ENCODE data around the gene BSDC1. TPM values are rescaled to one million over a fixed set of nuclear protein-coding genes. Genes with fewer than 3 reads are reported as not detected.

BSDC1 gene
- total and polyA plus RNA-seq, 10 donors: 18.4 to 95.8 (median 66.8) TPM

- H3K27me3 ChIP-seq (replicated peaks in 1 of 7): peaks cover 0 to 4% (median 0%) of the 10 kb centered on the region in 7 donors
- DNase-seq: peak; percentile 97
- H3K4me3 ChIP-seq: peak within 1 kb of the TSS; percentile 54 to 87 (median 71)
- 1 to 2% (median 1%) methylated on average over 16 to 95 of the region's 95 CpGs for WGBS, 5 donors
- H3K4me1 ChIP-seq: peaks cover 37 to 84% (median 63%) of the 10 kb centered on the region in 6 donors
- H3K9me3 ChIP-seq: no peaks in the 10 kb centered on the region
- intact Hi-C loops (cut with DNase I; ENCODE audit: low total_unique reads): no loop called here
- H3K27ac ChIP-seq: peak within 1 kb of the TSS; percentile 63 to 91 (median 85)
- H3K36me3 ChIP-seq: peaks cover 0 to 36% (median 24%) of the 10 kb centered on the region in 6 donors
- TF ChIP-seq POLR2A (IDR thresholded peaks at IDR 0.05) (peak in 2 of 3 donors; percentile 73 to 95), CTCF (IDR thresholded peaks at IDR 0.05 in 8 of 11, conservative IDR thresholded peaks at IDR 0.05 in 3 of 11) (no peak), POLR2AphosphoS5 (IDR thresholded peaks at IDR 0.05) (peak; percentile 97 to 99 (median 99))
Observed at GRCh38 chr1:32335790-32336590, 58.3 kb downstream of the BSDC1 start, which contains the start of gene MARCKSL1. TSS of gene MARCKSL1 (minus strand) at chr1:32336233. CDS start at chr1:32336033, 200 bp downstream.

GRCh38 chr1:32335535-32335789 lies 58.8 kb downstream of the BSDC1 start:
- peak overlapping the region in 7 of 8 donors; percentile 81 to 91 (median 86) for H3K27ac ChIP-seq
- H3K36me3 ChIP-seq: peaks cover 0 to 41% (median 29%) of the 10 kb centered on the region in 6 donors
- no peak for DNase-seq
- H3K27me3 ChIP-seq (replicated peaks in 1 of 7): peaks cover 0 to 4% (median 0%) of the 10 kb centered on the region in 7 donors
- WGBS, 5 donors: 0 to 3% (median 1%) methylated on average over 12 to 34 of the region's 34 CpGs; no CpG with 5 or more reads in 1 of the 5 donors
- H3K4me1 ChIP-seq: peaks cover 37 to 83% (median 63%) of the 10 kb centered on the region in 6 donors
- peak overlapping the region; percentile 54 to 87 (median 71) for H3K4me3 ChIP-seq
- no peak for TF ChIP-seq POLR2A (IDR thresholded peaks at IDR 0.05)
- TF ChIP-seq POLR2AphosphoS5 (IDR thresholded peaks at IDR 0.05): no peak
- no peak for TF ChIP-seq CTCF (IDR thresholded peaks at IDR 0.05 in 8 of 11, conservative IDR thresholded peaks at IDR 0.05 in 3 of 11)
- intact Hi-C loops (cut with DNase I; ENCODE audit: low total_unique reads): no loop called here
- H3K9me3 ChIP-seq: no peaks in the 10 kb centered on the region

GRCh38 chr1:32334864-32335534 lies 59.2 kb downstream of the BSDC1 start:
- peaks cover 0 to 46% (median 33%) of the 10 kb centered on the region in 6 donors for H3K36me3 ChIP-seq
- H3K27ac ChIP-seq: peak overlapping the region in 7 of 8 donors; percentile 81 to 91 (median 86)
- DNase-seq: peak; percentile 94
- TF ChIP-seq POLR2AphosphoS5 (IDR thresholded peaks at IDR 0.05): peak; percentile 70 to 83 (median 70)
- TF ChIP-seq POLR2A (IDR thresholded peaks at IDR 0.05): no peak
- TF ChIP-seq CTCF (IDR thresholded peaks at IDR 0.05 in 8 of 11, conservative IDR thresholded peaks at IDR 0.05 in 3 of 11): peak; percentile 71 to 91 (median 82)
- H3K9me3 ChIP-seq: no peaks in the 10 kb centered on the region
- peak overlapping the region; percentile 54 to 87 (median 71) for H3K4me3 ChIP-seq
- WGBS, 5 donors: 1 to 7% (median 2%) methylated on average over 12 to 46 of the region's 46 CpGs
- H3K4me1 ChIP-seq: peaks cover 37 to 78% (median 61%) of the 10 kb centered on the region in 6 donors
- peaks cover 0 to 4% (median 0%) of the 10 kb centered on the region in 7 donors for H3K27me3 ChIP-seq (replicated peaks in 1 of 7)
- intact Hi-C loops (cut with DNase I; ENCODE audit: low total_unique reads): no loop called here
